ENCODE results near the gene INSRR. TPM values are rescaled to one million over a fixed set of nuclear protein-coding genes. Genes with fewer than 3 reads are reported as not detected.

Gene INSRR
- total and polyA plus RNA-seq, 9 donors, result 0.02 to 0.15 TPM; not detected in 7

DNA sequence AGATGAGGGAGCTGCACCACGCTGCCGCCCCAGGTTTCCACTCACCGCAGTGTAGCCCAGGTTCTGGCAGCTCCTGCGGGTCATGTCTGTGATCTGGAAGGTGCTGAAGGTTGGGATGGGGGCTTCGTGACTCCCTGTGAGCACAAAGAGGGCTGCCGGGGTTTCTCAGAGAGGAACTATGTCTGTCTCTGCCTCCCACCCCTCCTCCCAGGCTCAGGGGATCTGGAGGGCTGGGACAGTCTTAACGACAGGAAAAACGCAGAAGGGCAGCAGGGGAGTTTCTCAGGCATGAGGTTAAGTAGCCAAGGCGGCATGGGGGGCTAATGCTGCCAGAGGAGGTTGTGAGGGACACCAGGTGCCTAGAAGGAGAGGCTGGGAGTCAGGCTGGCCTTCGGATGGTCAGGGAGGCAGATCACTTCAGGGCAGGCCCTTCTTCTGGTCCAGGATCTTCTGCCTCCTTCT lies 42.9 kb downstream of the INSRR start:
- peak overlapping the region in 1 of 2 donors; percentile 30 for H3K27ac ChIP-seq
- 75 to 78% (median 75%) methylated on average over 10 of the region's 10 CpGs for WGBS, 3 donors
- no peaks in the 10 kb centered on the region for H3K36me3 ChIP-seq
- H3K4me1 ChIP-seq (ENCODE audit: insufficient read depth), result peaks cover 5% of the 10 kb centered on the region
- TF ChIP-seq POLR2A (IDR thresholded peaks at IDR 0.05) (no peak), EP300 (IDR thresholded peaks at IDR 0.05) (no peak)
- TF ChIP-seq, protein P1, sequence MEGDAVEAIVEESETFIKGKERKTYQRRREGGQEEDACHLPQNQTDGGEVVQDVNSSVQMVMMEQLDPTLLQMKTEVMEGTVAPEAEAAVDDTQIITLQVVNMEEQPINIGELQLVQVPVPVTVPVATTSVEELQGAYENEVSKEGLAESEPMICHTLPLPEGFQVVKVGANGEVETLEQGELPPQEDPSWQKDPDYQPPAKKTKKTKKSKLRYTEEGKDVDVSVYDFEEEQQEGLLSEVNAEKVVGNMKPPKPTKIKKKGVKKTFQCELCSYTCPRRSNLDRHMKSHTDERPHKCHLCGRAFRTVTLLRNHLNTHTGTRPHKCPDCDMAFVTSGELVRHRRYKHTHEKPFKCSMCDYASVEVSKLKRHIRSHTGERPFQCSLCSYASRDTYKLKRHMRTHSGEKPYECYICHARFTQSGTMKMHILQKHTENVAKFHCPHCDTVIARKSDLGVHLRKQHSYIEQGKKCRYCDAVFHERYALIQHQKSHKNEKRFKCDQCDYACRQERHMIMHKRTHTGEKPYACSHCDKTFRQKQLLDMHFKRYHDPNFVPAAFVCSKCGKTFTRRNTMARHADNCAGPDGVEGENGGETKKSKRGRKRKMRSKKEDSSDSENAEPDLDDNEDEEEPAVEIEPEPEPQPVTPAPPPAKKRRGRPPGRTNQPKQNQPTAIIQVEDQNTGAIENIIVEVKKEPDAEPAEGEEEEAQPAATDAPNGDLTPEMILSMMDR (IDR thresholded peaks at IDR 0.05), result no peak
- no peaks in the 10 kb centered on the region for H3K9me3 ChIP-seq
- H3K27me3 ChIP-seq, result no peaks in the 10 kb centered on the region
- H3K4me3 ChIP-seq, result no peak overlapping the region
- intact Hi-C loops (cut with DNase I), result no loop called here
- DNase-seq, result no peak

DNA sequence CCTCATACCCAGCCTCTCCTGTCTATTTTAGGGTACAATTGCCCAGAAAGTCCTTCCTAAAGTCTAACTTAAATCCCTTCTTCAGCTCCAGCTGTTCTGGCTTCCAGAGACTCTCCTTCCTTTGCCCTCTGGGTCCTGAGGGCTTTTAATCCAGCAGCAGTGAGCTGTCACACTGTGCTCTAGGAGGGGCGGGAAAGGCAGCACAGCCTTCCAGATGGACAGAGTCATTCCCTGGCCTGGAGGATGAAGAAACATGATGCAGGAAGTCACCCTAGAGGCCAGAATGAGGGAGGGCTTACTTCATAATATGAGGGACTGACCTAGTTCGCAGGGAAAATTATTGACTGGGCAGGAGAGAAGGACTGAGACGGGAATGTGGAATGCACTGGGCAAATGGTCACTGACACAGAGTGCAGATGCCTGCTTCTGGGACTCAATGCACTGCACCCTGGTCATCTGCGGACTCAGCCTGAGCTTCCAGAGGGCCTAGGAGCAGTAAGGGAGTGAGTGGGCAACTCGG lies 43.5 kb downstream of the INSRR start:
- TF ChIP-seq POLR2A (IDR thresholded peaks at IDR 0.05) (no peak), EP300 (IDR thresholded peaks at IDR 0.05) (peak; percentile 45)
- DNase-seq, result peak in 1 of 5 donors; percentile 67

DNA sequence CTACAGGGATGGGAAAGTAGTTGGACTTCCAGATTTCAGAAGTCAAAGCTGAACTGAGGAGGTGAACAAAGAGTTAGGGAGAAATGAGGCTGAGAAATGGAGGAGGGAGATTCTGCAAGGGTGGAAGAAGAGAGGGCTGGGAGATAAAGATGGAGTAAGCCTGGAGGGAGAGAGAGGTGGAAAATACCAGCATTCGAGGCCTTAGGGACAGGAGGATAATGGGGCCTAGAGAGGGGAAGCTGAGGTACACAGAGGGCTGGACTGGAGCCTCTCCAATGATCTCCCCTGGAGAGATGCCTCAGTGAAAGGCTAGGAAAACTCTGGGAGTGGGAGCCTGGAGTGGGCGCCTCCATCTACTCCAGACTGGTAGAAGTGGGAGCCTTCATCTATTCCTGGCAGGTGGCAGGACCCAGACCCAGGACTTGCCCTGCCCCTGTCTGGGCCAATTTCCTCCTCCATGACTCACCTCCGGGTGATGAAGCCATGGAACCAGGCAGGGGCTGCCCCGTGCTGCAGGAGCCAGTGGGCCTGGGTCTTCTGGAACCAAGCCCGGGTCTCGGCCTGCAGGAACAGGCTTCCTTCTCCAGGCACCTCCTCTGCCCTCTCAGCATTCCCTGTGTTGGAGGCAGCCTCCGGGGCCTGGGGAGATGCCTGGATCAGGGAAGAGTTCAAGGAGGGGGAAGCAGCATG lies 44.2 kb downstream of the INSRR start:
- Histone ChIP-seq H3K4me3 (no peak overlapping the region), H3K36me3 (no peaks in the 10 kb centered on the region), H3K27ac (peak overlapping the region in 1 of 2 donors; percentile 15), H3K4me1 (ENCODE audit: insufficient read depth) (peaks cover 5% of the 10 kb centered on the region), H3K9me3 (no peaks in the 10 kb centered on the region), H3K27me3 (no peaks in the 10 kb centered on the region)
- intact Hi-C loops (cut with DNase I), result no loop called here
- DNase-seq, result no peak
- 79 to 87% (median 82%) methylated on average over 7 of the region's 7 CpGs for whole genome bisulfite sequencing, 3 donors
- TF ChIP-seq, protein P1 (IDR thresholded peaks at IDR 0.05), result no peak
- TF ChIP-seq POLR2A (IDR thresholded peaks at IDR 0.05), result no peak
- no peak for TF ChIP-seq EP300 (IDR thresholded peaks at IDR 0.05)

More for the DNA sequence above, 43.5 kb downstream of the INSRR start:
- H3K9me3 ChIP-seq, result no peaks in the 10 kb centered on the region
- peaks cover 5% of the 10 kb centered on the region for H3K4me1 ChIP-seq (ENCODE audit: insufficient read depth)
- H3K27ac ChIP-seq, result peak overlapping the region in 1 of 2 donors; percentile 30
- H3K27me3 ChIP-seq, result no peaks in the 10 kb centered on the region
- intact Hi-C loops (cut with DNase I), result no loop called here
- 55 to 65% (median 61%) methylated on average over 5 of the region's 5 CpGs for WGBS, 3 donors
- H3K4me3 ChIP-seq, result no peak overlapping the region
- H3K36me3 ChIP-seq, result no peaks in the 10 kb centered on the region

DNA sequence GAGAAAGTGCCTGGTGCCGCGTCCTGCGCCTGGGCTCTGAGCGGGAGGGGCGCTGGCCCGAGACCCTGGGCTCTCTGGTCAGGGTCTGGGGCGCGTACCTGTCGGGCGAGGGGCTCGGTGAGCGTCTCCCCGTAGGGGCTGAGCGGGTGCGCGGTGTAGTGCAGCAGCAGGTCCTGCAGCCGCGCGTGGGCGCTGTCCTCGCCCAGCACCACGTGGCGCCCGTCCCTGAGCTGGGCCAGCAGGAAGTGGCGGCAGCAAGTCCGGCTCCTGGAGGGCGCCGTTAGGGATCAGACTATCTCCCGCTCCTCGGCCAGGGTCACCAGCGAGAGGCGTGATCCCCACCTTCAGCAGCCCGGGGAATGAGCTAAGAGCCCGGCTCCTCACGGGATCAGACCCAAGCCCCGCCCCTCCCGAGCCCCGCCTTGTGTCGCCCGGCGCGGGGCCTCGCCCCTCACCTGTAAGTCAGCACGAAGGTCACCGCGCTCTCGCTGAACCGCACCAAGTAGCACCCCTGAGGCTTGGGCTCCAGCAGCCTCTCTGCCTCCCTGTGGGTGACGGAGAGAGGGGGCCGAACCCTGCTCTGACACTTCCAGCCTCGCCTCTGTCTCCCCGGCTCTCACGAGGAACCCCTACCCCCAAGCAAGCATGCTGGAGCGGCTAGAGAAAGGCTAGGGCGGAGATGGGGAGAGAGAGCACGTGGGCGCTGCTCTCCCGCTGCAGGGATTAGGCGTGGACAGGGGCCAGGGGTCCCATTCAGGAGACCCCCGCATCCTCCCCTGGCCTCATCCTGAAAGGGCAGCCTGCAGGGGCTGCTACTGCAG lies 45.0 kb downstream of the INSRR start:
- H3K4me1 ChIP-seq (ENCODE audit: insufficient read depth), result peaks cover 5% of the 10 kb centered on the region
- H3K27me3 ChIP-seq, result no peaks in the 10 kb centered on the region
- peak overlapping the region in 1 of 2 donors; percentile 15 for H3K27ac ChIP-seq
- peak; percentile 54 to 77 (median 64) for DNase-seq
- intact Hi-C loops (cut with DNase I), result no loop called here
- no peaks in the 10 kb centered on the region for H3K9me3 ChIP-seq
- no peak for TF ChIP-seq POLR2A (IDR thresholded peaks at IDR 0.05)
- TF ChIP-seq, protein P1 (IDR thresholded peaks at IDR 0.05), result peak; percentile 38 to 57 (median 52)
- H3K36me3 ChIP-seq, result no peaks in the 10 kb centered on the region
- 7 to 19% (median 12%) methylated on average over 19 to 60 of the region's 60 CpGs for WGBS, 3 donors
- H3K4me3 ChIP-seq, result peak overlapping the region; percentile 37

Data from ovary (tissue), 9 donors.